ENCODE data around the gene PTK7. TPM values are rescaled to one million over a fixed set of nuclear protein-coding genes. Genes with fewer than 3 reads are reported as not detected.
A peak's percentile ranks its signal among the peaks of the same experiment; 100 is the strongest.

The PTK7 gene
- total RNA-seq, 1 experiment from 2014 or later: 48.1 TPM

DNA sequence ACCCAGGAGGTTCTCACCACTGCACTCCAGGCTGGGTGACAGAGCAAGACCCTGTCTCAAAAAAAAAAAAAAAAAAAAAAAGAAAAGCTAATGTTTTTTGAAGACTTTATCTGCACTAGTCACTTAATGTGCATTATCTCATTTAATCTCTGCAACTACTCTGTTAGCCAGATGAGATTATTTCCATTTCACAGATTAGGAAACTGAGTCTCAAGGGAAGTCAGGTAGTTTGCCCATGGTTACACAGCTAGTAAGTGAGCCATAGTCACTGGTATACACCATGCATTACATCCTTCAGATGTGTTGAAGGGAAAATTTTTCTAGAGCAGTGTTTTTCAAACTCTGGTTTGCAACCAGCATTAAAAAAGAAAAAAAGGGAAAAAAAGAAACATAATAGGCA, 87.8 kb downstream of the PTK7 start:
- no peak overlapping the region for H3K9ac ChIP-seq (ENCODE audit: low read length)
- intact Hi-C loops (cut with micrococcal nuclease): no loop called here
- no TSS peak for BruUV-seq (replicated peaks)
- CTCF ChIA-PET: interaction anchor here (0.7 kb wide), 1 partner anchor 20 kb away, joined by 5 read pairs; no protein-coding TSS in a partner anchor
- no peaks in the 10 kb centered on the region for H3K27me3 ChIP-seq (ENCODE audit: low read length)
- no peak for DNase-seq
- no peak overlapping the region for H3K27ac ChIP-seq (ENCODE audit: low read length)
- H3K79me2 ChIP-seq (ENCODE audit: low read length): no peaks in the 10 kb centered on the region
- H3K4me3 ChIP-seq (ENCODE audit: low read length): no peak overlapping the region
- no peak for ATAC-seq
- H3K9me3 ChIP-seq (ENCODE audit: low read length): no peaks in the 10 kb centered on the region
- no peaks in the 10 kb centered on the region for H4K20me1 ChIP-seq (ENCODE audit: low read length)
- H3F3A ChIP-seq (ENCODE audit: low read length, unreplicated experiment): no peaks in the 10 kb centered on the region
- H3K4me1 ChIP-seq (ENCODE audit: insufficient read depth, low read length): no peaks in the 10 kb centered on the region
- no peak overlapping the region for H2AFZ ChIP-seq (ENCODE audit: low read length)
- TF ChIP-seq, protein P1, sequence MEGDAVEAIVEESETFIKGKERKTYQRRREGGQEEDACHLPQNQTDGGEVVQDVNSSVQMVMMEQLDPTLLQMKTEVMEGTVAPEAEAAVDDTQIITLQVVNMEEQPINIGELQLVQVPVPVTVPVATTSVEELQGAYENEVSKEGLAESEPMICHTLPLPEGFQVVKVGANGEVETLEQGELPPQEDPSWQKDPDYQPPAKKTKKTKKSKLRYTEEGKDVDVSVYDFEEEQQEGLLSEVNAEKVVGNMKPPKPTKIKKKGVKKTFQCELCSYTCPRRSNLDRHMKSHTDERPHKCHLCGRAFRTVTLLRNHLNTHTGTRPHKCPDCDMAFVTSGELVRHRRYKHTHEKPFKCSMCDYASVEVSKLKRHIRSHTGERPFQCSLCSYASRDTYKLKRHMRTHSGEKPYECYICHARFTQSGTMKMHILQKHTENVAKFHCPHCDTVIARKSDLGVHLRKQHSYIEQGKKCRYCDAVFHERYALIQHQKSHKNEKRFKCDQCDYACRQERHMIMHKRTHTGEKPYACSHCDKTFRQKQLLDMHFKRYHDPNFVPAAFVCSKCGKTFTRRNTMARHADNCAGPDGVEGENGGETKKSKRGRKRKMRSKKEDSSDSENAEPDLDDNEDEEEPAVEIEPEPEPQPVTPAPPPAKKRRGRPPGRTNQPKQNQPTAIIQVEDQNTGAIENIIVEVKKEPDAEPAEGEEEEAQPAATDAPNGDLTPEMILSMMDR (conservative IDR thresholded peaks at IDR 0.05; ENCODE audit: low read depth, low read length): no peak
- no peak for TF ChIP-seq EZH2 (IDR thresholded peaks at IDR 0.05; ENCODE audit: low read length, unreplicated experiment)
- no peak for TF ChIP-seq EZH2phosphoT487 (IDR thresholded peaks at IDR 0.05; ENCODE audit: borderline replicate concordance, low read length)
- no peaks in the 10 kb centered on the region for H3K9me2 ChIP-seq (replicated peaks; ENCODE audit: low read length)
- no peak overlapping the region for H3K4me2 ChIP-seq (ENCODE audit: low read length)
- POLR2A ChIA-PET (ENCODE audit: unreplicated experiment): interaction anchor here (0.6 kb wide), 1 partner anchor 110 kb away, joined by 11 read pairs; the partner anchor contains the start of gene CUL7
- no peaks in the 10 kb centered on the region for H3K36me3 ChIP-seq (ENCODE audit: low read depth, low read length)

DNA sequence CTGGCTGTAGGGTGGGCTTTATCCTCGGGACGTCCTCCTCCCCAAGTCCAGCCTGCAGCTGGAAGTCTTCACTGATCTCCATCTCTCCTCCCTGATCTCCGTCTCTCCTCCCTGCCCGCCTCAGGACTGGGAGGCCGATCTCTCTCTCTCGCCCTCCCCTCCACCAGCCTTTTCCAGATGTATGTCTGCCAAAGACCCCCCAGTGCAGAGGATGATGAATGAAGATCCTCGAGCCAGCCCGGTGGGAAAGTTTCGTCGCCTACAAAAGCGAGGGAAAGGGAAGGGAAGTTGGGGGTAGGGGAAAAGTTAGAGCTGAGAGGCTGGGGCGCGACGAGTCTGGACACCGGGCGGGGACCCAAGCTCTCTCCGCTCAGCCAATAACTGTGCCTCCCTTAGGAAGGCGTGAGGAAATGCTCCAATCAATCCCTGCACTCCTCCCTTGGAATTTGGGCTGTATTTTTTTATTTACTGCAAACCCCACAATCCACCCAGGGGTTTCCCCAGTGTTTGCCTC, 94.4 kb downstream of the PTK7 start:
- BruUV-seq (replicated peaks): TSS peak; percentile 93
- H3K36me3 ChIP-seq (ENCODE audit: low read depth, low read length): peaks cover 4% of the 10 kb centered on the region; the same call in 1 of the 2 replicates
- peak; percentile 84 for DNase-seq
- TF ChIP-seq, protein P1 (conservative IDR thresholded peaks at IDR 0.05; ENCODE audit: low read depth, low read length): no peak
- TF ChIP-seq EZH2 (IDR thresholded peaks at IDR 0.05; ENCODE audit: low read length, unreplicated experiment) (no peak), EZH2phosphoT487 (IDR thresholded peaks at IDR 0.05; ENCODE audit: borderline replicate concordance, low read length) (no peak)
- peaks cover 31% of the 10 kb centered on the region for H3K79me2 ChIP-seq (ENCODE audit: low read length)
- H3K4me3 ChIP-seq (ENCODE audit: low read length): peak overlapping the region; percentile 94
- no peaks in the 10 kb centered on the region for H3F3A ChIP-seq (ENCODE audit: low read length, unreplicated experiment)
- POLR2A ChIA-PET (ENCODE audit: unreplicated experiment): interaction anchor here (0.5 to 0.7 kb wide), 3 partner anchors 199 to 1028 kb away, joined by 3 to 6 read pairs (median 5); partner anchors contain the start of genes C6orf132 and ZNF318
- ATAC-seq: peak; percentile 55
- no peaks in the 10 kb centered on the region for H3K9me3 ChIP-seq (ENCODE audit: low read length)
- intact Hi-C loops (cut with micrococcal nuclease): loop anchor here (2.0 kb wide), 1 partner anchor 20 kb away; no protein-coding TSS in a partner anchor
- no peaks in the 10 kb centered on the region for H3K9me2 ChIP-seq (replicated peaks; ENCODE audit: low read length)
- peak overlapping the region; percentile 86 for H3K4me2 ChIP-seq (ENCODE audit: low read length)
- H3K27me3 ChIP-seq (ENCODE audit: low read length): no peaks in the 10 kb centered on the region
- peak overlapping the region; percentile 48 for H3K27ac ChIP-seq (ENCODE audit: low read length)
- peak overlapping the region; percentile 97 for H2AFZ ChIP-seq (ENCODE audit: low read length)
- H3K4me1 ChIP-seq (ENCODE audit: insufficient read depth, low read length): peaks cover 29% of the 10 kb centered on the region
- peaks cover 11% of the 10 kb centered on the region for H4K20me1 ChIP-seq (ENCODE audit: low read length)
- CTCF ChIA-PET: no interaction called here
- peak overlapping the region; percentile 56 for H3K9ac ChIP-seq (ENCODE audit: low read length)
